Keratinocyte (primary cell): Measurements from ENCODE around the gene CISD3.

ENCODE experiments used
- CTCF ChIP-seq, 3 experiments: IDR thresholded peaks in 1 of 3; conservative IDR thresholded peaks in 1 of 3; optimal IDR thresholded peaks in 1 of 3; 2 replicates in 2 of 3; 3 replicates in 1 of 3; pipeline versions ENCODE3 to v1.5.1; 2011; ENCODE audit warnings: low read length in 3 of 3, mild to moderate bottlenecking in 3 of 3, moderate library complexity in 2 of 3, control low read depth in 1 of 3, inconsistent platforms in 1 of 3; ENCODE audit not compliant: insufficient read depth in 2 of 3; ENCODE audit errors: extremely low read depth in 1 of 3
- EZH2 ChIP-seq: IDR thresholded peaks from one replicate; pipeline ENCODE4 v1.6.1; 2012; ENCODE audit warnings: inconsistent platforms, mild to moderate bottlenecking, low read length, moderate library complexity

DNA sequence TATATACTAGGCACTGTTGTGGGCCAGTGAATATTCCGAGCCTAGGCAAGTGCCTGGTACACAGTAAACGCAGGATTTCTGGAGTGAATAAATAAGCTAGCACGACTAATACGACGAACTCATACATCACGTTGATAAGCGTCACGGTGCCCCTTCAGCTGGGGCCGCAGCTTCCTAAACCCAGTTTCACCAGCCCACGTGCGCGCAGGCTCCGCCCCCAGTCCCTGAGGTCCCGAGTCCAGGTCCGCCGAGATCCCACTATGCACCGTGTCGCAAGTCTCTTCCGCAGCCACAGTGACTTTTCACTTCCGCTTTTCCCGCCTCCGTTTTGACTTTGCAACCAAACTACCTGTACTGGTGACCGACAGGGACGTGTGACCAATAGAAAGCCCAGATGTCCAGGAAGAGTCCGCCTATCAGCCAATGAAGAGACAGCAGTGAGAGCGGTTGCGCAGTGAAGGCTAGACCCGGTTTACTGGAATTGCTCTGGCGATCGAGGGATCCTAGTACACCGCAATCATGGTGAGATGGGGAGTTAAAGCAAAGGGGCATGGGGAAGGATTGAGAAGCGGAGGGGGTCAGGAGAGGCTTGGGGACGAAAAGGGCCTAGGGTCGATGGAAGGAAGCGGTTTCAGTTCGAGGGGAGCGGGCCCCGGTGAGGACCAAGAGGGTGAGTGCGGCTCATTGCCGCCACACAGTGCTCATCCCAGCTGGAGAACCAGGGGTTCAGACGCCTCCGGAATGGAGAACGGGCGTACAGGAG lies 22.3 kb downstream of the CISD3 start, which contains the start of gene PSMB3:
- TF ChIP-seq CTCF (optimal IDR thresholded peaks at IDR 0.05 in 1 of 3, IDR thresholded peaks at IDR 0.05 in 1 of 3, conservative IDR thresholded peaks at IDR 0.05 in 1 of 3; ENCODE audit: extremely low read depth in 1 of 3, insufficient read depth in 2 of 3, low read length in 3 of 3) (no peak), EZH2 (no peak)
